Measurements from ENCODE around the gene TOP2A. TPM values are rescaled to one million over a fixed set of nuclear protein-coding genes. Genes with fewer than 3 reads are reported as not detected.
A peak's percentile ranks its signal among the peaks of the same experiment; 100 is the strongest.

TOP2A gene
- total and polyA plus RNA-seq, 4 donors, result 0.25 to 4.4 (median 1.9) TPM

DNA sequence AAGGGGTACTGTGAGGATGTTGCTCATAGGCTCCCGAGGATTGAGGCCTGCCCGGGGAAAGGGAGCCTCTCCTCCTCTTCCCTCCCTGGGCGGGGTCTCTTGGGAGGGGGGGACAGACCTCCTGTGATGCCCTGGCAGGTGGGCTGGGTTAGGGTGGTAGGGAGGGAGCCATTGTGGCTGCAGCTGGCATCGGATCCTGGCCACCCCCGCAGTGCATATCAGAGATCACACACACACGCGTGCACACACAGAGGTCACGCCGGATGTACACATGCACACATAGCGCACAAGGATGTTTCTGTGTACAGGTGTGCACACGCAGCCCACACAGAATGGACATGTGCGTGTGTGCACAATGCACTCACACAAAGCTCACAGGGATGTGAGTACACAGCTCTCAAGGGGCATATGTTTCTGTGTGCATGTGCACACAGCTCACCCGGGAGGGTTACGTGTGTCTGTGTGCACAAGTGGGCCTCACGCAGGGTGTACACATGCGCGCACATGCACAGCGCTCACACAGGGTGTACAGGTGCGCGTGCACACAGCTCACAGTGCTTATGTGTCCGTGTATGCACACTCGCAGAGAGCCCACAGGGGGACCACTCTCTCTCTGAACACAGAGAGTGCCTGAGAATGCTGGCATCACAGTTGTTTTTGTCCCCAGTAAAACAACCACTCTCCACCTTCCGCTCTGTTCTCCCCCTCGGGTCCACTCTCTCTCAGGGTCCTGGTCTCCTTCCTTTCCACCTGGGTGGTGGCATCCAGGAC lies 55.6 kb downstream of the TOP2A start:
- H3K27ac ChIP-seq (ENCODE audit: low read depth in 1 of 2, low read length in 2 of 2), result no peak overlapping the region
- 65 to 66% methylated on average over 24 of the region's 24 CpGs for WGBS, 2 donors
- H3K4me3 ChIP-seq (ENCODE audit: low read length in 2 of 2), result peak overlapping the region in 1 of 2 donors; percentile 43
- H3K9me3 ChIP-seq (ENCODE audit: control insufficient read depth, low read length), result no peaks in the 10 kb centered on the region
- ATAC-seq (ENCODE audit: low FRiP score), result no peak
- no peaks in the 10 kb centered on the region for H3K27me3 ChIP-seq (ENCODE audit: control insufficient read depth in 1 of 2, insufficient read depth in 2 of 2, low read length in 1 of 2)
- intact Hi-C loops (cut with DNase I), result no loop called here
- H3K36me3 ChIP-seq (ENCODE audit: control insufficient read depth in 1 of 2, insufficient read depth in 2 of 2, low read length in 1 of 2), result no peaks in the 10 kb centered on the region
- no peak for DNase-seq
- no peaks in the 10 kb centered on the region for H3K4me1 ChIP-seq (ENCODE audit: control insufficient read depth in 1 of 2, insufficient read depth in 2 of 2, low read length in 2 of 2)

DNA sequence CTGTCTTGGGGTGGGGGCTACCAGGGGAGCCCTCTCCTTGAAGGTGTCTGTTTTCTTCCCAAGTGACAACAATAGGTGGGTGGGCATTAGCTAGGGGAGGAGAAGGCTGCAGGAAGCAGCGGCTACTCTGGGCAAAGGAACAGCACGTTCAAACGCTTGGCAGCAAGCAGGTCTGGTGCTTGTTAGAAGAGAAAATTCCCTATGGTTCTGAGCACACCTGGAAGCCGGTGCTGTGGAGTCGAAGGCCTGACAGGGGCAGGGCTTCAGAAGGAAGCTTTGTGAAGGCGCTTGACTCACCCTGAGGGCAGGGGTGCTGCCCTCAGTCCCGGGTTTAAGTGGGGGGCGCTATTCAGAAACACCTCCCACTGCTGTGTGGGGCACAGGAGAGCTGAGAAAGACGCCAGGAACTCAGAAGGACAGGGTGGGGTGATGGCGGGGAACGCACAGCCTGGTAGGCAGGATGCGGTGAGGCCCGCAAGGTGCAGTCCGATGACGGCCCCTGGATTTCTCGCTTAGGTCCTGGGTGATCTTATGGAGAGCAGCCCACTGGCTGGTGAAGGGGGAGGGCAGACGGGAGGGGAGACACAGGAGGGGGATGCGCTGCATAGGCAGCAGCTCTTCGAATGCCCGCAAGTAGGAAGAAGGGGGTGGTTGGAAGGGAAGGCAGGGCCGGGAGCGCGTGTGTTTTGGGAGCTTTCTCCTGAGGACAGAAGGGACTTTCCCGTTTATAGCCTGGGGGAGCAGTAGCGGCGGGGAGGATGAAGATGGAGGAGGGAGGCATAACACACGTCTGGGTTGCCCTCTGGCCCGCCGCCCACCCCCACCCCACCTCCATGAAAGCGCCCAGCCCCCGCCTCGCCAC lies 56.4 kb downstream of the TOP2A start:
- no peaks in the 10 kb centered on the region for H3K27me3 ChIP-seq (ENCODE audit: control insufficient read depth in 1 of 2, insufficient read depth in 2 of 2, low read length in 1 of 2)
- H3K27ac ChIP-seq (ENCODE audit: low read depth in 1 of 2, low read length in 2 of 2), result no peak overlapping the region
- H3K4me1 ChIP-seq (ENCODE audit: control insufficient read depth in 1 of 2, insufficient read depth in 2 of 2, low read length in 2 of 2), result no peaks in the 10 kb centered on the region
- no peak overlapping the region for H3K4me3 ChIP-seq (ENCODE audit: low read length in 2 of 2)
- WGBS, 2 donors, result 70% methylated on average over 30 to 32 of the region's 32 CpGs
- no peaks in the 10 kb centered on the region for H3K9me3 ChIP-seq (ENCODE audit: control insufficient read depth, low read length)
- intact Hi-C loops (cut with DNase I), result no loop called here
- ATAC-seq (ENCODE audit: low FRiP score), result no peak
- no peak for DNase-seq
- H3K36me3 ChIP-seq (ENCODE audit: control insufficient read depth in 1 of 2, insufficient read depth in 2 of 2, low read length in 1 of 2), result no peaks in the 10 kb centered on the region

DNA sequence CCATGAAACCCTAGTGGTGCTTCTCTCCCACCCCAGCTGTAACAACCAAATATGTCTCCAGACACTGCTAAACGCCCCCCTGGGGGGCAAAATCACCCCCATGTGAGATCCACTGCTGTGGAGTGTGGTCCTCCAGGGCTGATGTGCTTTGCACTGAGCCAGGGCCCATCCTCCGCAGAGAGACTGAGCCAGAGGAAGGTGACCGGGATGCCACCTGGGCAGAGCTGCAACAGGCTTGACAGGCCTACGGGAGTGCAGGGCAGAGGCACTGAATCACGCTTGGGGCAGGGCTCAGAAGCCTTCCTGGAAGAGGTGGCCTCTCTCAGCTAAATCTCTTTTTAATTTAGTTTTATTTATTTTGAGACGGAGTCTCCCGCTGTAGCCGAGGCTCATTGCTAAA lies 57.6 kb downstream of the TOP2A start:
- Histone ChIP-seq H3K36me3 (ENCODE audit: control insufficient read depth in 1 of 2, insufficient read depth in 2 of 2, low read length in 1 of 2) (no peaks in the 10 kb centered on the region), H3K4me1 (ENCODE audit: control insufficient read depth in 1 of 2, insufficient read depth in 2 of 2, low read length in 2 of 2) (no peaks in the 10 kb centered on the region), H3K9me3 (ENCODE audit: control insufficient read depth, low read length) (no peaks in the 10 kb centered on the region), H3K27me3 (ENCODE audit: control insufficient read depth in 1 of 2, insufficient read depth in 2 of 2, low read length in 1 of 2) (no peaks in the 10 kb centered on the region), H3K27ac (ENCODE audit: low read depth in 1 of 2, low read length in 2 of 2) (no peak overlapping the region), H3K4me3 (ENCODE audit: low read length in 2 of 2) (no peak overlapping the region)
- WGBS, 2 donors, result 77 to 85% methylated on average over 8 of the region's 8 CpGs
- ATAC-seq (ENCODE audit: low FRiP score), result no peak
- peak in 1 of 2 donors; percentile 68 for DNase-seq
- intact Hi-C loops (cut with DNase I), result no loop called here

DNA sequence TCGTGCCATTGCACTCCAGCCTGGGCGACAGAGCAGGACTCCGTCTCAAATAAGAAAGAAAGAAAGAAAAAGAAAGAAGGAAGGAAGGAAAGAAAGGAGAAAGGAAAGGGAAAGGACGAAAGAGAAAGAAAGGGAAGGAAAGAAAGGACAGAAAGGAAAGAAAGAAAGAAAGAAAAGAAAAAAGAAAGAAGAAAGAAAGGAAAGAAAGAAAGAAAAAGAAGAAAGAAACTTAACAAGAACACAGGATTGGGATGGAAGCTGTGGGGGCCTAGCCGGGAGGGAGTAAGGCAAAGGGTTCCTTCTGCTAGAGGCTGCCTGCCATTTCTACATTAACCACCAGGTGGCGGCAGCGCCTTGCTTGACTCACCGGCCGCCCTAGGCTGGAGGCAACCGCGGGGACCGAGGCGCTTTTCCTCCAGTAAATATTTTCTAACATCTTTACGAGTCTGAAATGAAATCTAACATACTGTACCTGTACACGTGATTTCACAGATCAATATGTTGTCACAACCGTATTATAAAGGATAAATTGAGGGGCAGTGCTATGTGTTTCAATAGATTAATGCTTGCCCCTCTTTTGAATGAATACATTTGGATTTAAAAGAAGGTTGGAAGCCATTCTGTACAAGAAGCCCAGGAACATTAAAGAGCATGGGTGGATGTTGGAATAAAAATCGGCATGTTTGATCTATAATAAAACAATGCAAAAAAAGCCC lies 59.2 kb downstream of the TOP2A start:
- no peaks in the 10 kb centered on the region for H3K27me3 ChIP-seq (ENCODE audit: control insufficient read depth in 1 of 2, insufficient read depth in 2 of 2, low read length in 1 of 2)
- peak; percentile 92 to 97 for DNase-seq
- no peaks in the 10 kb centered on the region for H3K36me3 ChIP-seq (ENCODE audit: control insufficient read depth in 1 of 2, insufficient read depth in 2 of 2, low read length in 1 of 2)
- intact Hi-C loops (cut with DNase I), result loop anchor here (2.0 to 10.0 kb wide), 5 partner anchors 58 to 179 kb away; partner anchors contain the start of gene TOP2A (in 2 of the 2)
- WGBS, 2 donors, result 11 to 13% methylated on average over 17 of the region's 17 CpGs
- H3K9me3 ChIP-seq (ENCODE audit: control insufficient read depth, low read length), result no peaks in the 10 kb centered on the region
- H3K4me3 ChIP-seq (ENCODE audit: low read length in 2 of 2), result no peak overlapping the region
- peak; percentile 88 for ATAC-seq (ENCODE audit: low FRiP score)
- H3K27ac ChIP-seq (ENCODE audit: low read depth in 1 of 2, low read length in 2 of 2), result no peak overlapping the region
- H3K4me1 ChIP-seq (ENCODE audit: control insufficient read depth in 1 of 2, insufficient read depth in 2 of 2, low read length in 2 of 2), result no peaks in the 10 kb centered on the region

DNA sequence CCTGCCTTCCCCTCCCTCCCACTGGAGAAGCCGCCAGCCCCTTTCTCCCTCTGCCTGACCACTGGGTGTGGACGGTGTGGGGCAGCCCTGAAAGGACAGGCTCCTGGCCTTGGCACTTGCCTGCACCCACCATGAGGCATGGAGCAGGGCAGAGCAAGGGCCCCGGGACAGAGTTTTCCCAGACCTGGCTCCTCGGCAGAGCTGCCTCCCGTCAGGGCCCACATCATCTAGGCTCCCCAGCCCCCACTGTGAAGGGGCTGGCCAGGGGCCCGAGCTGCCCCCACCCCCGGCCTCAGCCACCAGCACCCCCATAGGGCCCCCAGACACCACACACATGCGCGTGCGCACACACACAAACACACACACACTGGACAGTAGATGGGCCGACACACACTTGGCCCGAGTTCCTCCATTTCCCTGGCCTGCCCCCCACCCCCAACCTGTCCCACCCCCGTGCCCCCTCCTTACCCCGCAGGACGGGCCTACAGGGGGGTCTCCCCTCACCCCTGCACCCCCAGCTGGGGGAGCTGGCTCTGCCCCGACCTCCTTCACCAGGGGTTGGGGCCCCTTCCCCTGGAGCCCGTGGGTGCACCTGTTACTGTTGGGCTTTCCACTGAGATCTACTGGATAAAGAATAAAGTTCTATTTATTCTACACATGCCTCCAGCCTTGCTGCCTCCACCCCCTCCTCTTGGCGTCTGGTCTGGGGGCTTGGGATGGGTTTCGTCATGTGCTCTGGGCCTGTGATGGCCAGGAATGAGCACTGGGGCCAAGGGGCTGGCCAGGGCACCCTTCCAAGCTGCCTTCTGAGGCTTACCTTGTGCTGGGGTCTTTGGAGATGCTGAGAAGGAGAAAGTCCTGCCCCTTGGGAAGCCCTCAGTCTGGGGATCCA lies 60.5 kb downstream of the TOP2A start:
- 61 to 67% methylated on average over 16 to 19 of the region's 19 CpGs for WGBS, 2 donors
- no peak overlapping the region for H3K27ac ChIP-seq (ENCODE audit: low read depth in 1 of 2, low read length in 2 of 2)
- no peaks in the 10 kb centered on the region for H3K4me1 ChIP-seq (ENCODE audit: control insufficient read depth in 1 of 2, insufficient read depth in 2 of 2, low read length in 2 of 2)
- DNase-seq (peak in 1 of 2 donors; percentile 54), ATAC-seq (ENCODE audit: low FRiP score) (no peak)
- no peaks in the 10 kb centered on the region for H3K9me3 ChIP-seq (ENCODE audit: control insufficient read depth, low read length)
- H3K27me3 ChIP-seq (ENCODE audit: control insufficient read depth in 1 of 2, insufficient read depth in 2 of 2, low read length in 1 of 2), result no peaks in the 10 kb centered on the region
- no peak overlapping the region for H3K4me3 ChIP-seq (ENCODE audit: low read length in 2 of 2)
- peaks cover 0 to 3% of the 10 kb centered on the region in 2 donors for H3K36me3 ChIP-seq (ENCODE audit: control insufficient read depth in 1 of 2, insufficient read depth in 2 of 2, low read length in 1 of 2)
- intact Hi-C loops (cut with DNase I), result loop anchor here (5.0 to 10.0 kb wide), 4 partner anchors 60 to 180 kb away; partner anchors contain the start of gene TOP2A (in 1 of the 2)

DNA sequence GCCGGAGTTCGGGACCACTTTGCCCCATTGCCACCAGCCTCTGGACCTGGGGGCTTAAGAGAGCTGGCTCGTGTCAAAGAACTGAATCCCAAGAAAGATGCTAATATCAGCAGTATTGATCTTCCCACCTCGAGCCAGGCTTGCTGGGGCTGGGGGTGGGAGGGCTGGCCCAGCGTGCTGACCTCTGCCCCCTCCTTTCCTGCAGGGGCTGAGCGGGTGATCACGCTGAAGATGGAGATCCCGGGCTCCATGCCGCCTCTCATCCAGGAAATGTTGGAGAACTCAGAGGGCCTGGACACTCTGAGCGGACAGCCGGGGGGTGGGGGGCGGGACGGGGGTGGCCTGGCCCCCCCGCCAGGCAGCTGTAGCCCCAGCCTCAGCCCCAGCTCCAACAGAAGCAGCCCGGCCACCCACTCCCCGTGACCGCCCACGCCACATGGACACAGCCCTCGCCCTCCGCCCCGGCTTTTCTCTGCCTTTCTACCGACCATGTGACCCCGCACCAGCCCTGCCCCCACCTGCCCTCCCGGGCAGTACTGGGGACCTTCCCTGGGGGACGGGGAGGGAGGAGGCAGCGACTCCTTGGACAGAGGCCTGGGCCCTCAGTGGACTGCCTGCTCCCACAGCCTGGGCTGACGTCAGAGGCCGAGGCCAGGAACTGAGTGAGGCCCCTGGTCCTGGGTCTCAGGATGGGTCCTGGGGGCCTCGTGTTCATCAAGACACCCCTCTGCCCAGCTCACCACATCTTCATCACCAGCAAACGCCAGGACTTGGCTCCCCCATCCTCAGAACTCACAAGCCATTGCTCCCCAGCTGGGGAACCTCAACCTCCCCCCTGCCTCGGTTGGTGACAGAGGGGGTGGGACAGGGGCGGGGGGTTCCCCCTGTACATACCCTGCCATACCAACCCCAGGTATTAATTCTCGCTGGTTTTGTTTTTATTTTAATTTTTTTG lies 61.6 kb downstream of the TOP2A start:
- Histone ChIP-seq H3K4me1 (ENCODE audit: control insufficient read depth in 1 of 2, insufficient read depth in 2 of 2, low read length in 2 of 2) (no peaks in the 10 kb centered on the region), H3K4me3 (ENCODE audit: low read length in 2 of 2) (no peak overlapping the region), H3K9me3 (ENCODE audit: control insufficient read depth, low read length) (no peaks in the 10 kb centered on the region), H3K27ac (ENCODE audit: low read depth in 1 of 2, low read length in 2 of 2) (no peak overlapping the region), H3K27me3 (ENCODE audit: control insufficient read depth in 1 of 2, insufficient read depth in 2 of 2, low read length in 1 of 2) (no peaks in the 10 kb centered on the region), H3K36me3 (ENCODE audit: control insufficient read depth in 1 of 2, insufficient read depth in 2 of 2, low read length in 1 of 2) (peaks cover 0 to 3% of the 10 kb centered on the region in 2 donors)
- DNase-seq (peak in 1 of 2 donors; percentile 54), ATAC-seq (ENCODE audit: low FRiP score) (no peak)
- 75% methylated on average over 31 to 33 of the region's 33 CpGs for WGBS, 2 donors
- intact Hi-C loops (cut with DNase I), result loop anchor here (2.0 to 10.0 kb wide), 5 partner anchors 53 to 181 kb away; partner anchors contain the start of gene TOP2A (in 1 of the 2)

DNA sequence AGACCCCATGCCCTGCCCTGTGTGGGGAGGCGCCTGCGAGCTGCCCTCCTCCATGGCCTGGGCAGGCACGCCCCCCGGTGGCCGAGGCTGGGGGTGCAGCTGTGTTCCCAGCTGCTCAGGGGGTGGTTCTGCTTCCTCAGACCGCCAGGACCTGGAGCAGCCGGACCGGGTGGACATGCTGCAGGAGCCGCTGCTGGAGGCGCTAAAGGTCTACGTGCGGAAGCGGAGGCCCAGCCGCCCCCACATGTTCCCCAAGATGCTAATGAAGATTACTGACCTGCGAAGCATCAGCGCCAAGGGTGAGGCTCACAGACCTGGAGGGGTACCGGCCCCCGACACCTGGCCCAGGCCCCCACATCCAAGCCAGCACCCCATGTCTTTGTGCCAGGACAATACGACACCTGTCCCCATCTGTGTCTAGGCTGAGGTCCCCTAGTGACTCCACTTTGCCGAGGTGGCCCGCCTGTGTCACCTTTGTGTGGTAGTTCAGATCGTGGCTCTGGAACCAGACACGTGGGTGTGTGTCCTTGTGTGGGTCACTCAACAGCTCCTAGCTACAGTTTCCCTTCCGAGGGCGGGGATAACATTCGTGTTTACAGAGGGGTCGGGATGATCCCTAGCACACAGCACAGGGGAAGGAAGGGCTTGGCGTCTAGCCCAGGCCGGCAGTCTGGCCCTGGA lies 62.4 kb downstream of the TOP2A start:
- H3K4me1 ChIP-seq (ENCODE audit: control insufficient read depth in 1 of 2, insufficient read depth in 2 of 2, low read length in 2 of 2), result no peaks in the 10 kb centered on the region
- peaks cover 0 to 3% of the 10 kb centered on the region in 2 donors for H3K36me3 ChIP-seq (ENCODE audit: control insufficient read depth in 1 of 2, insufficient read depth in 2 of 2, low read length in 1 of 2)

More for the DNA sequence above, 62.4 kb downstream of the TOP2A start:
- H3K27me3 ChIP-seq (ENCODE audit: control insufficient read depth in 1 of 2, insufficient read depth in 2 of 2, low read length in 1 of 2), result no peaks in the 10 kb centered on the region
- no peaks in the 10 kb centered on the region for H3K9me3 ChIP-seq (ENCODE audit: control insufficient read depth, low read length)
- no peak overlapping the region for H3K27ac ChIP-seq (ENCODE audit: low read depth in 1 of 2, low read length in 2 of 2)
- peak; percentile 83 for ATAC-seq (ENCODE audit: low FRiP score)
- intact Hi-C loops (cut with DNase I), result loop anchor here (2.0 to 10.0 kb wide), 5 partner anchors 52 to 182 kb away; partner anchors contain the start of gene TOP2A (in 1 of the 2)
- no peak overlapping the region for H3K4me3 ChIP-seq (ENCODE audit: low read length in 2 of 2)
- 54 to 57% methylated on average over 29 of the region's 29 CpGs for WGBS, 2 donors
- peak; percentile 81 to 94 for DNase-seq

Data from aorta (tissue), 5 donors.